Measurements from ENCODE around the gene FST. TPM values are rescaled to one million over a fixed set of nuclear protein-coding genes. Genes with fewer than 3 reads are reported as not detected.
A peak's percentile ranks its signal among the peaks of the same experiment; 100 is the strongest.

The FST gene
- total and polyA plus RNA-seq, 2 of the 13 experiments (the other 11 are each of a cell fraction or from before 2014, with no cell fraction given) = 38.6 to 136 TPM

DNA sequence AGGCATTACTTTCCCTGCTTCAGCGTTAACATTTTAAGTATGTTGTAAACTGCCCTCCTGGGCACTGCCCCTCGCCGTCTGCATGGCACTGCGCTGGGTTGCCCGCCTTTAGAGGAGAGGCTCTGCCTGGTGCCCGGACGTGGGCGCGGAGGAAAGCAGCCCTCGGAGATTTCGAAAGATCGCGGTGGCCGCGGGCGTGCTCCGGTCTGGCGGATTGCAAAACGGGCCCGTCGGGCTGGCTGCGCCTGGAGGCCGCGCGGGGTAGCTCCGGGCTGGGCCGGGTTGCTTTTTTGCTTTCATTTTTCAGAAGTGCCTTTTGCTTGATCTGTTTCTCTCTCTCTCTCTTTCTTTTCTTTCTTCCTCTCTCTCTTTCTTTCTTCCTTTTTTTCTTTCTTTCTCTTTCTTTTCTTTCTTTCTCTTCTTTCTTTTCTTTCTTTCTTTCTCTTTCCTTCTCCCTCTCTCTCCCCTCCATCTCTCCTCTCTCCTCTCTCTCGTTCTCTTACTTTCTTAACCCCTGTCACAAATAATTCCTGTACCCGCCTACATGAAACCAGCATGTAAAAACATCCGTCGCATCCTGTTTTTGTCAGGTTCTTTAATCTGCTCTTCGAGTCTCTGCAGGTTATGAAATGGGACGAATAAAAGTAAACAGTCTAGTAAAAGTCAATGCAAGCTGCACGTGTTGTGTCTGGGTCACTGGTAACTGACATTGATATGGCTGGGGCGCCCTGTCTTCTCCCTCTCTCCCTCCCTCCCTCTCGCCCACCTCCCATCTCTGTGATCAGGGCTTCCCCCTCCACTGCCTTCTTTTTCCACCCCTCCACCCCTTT is 1.7 kb downstream of the FST start (continued):
- TF ChIP-seq, protein P1, sequence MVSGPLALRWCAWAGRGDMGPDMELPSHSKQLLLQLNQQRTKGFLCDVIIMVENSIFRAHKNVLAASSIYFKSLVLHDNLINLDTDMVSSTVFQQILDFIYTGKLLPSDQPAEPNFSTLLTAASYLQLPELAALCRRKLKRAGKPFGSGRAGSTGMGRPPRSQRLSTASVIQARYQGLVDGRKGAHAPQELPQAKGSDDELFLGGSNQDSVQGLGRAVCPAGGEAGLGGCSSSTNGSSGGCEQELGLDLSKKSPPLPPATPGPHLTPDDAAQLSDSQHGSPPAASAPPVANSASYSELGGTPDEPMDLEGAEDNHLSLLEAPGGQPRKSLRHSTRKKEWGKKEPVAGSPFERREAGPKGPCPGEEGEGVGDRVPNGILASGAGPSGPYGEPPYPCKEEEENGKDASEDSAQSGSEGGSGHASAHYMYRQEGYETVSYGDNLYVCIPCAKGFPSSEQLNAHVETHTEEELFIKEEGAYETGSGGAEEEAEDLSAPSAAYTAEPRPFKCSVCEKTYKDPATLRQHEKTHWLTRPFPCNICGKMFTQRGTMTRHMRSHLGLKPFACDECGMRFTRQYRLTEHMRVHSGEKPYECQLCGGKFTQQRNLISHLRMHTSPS (CRISPR knock-in tag; IDR thresholded peaks at IDR 0.05; ENCODE audit: low read depth) = peak; percentile 24; the same call in 1 of the 2 replicates
- TF ChIP-seq HNRNPLL (IDR thresholded peaks at IDR 0.05; ENCODE audit: low read depth, low read length, poor library complexity, severe bottlenecking) (peak; percentile 65), GABPB1 (CRISPR knock-in tag; IDR thresholded peaks at IDR 0.05) (peak; percentile 43; the same call in 1 of the 2 replicates), FOXP4 (CRISPR knock-in tag; IDR thresholded peaks at IDR 0.05) (peak; percentile 34; the same call in 1 of the 2 replicates), CEBPB (IDR thresholded peaks at IDR 0.05; ENCODE audit: borderline replicate concordance, low read depth, low read length) (peak; percentile 90), SPEN (CRISPR knock-in tag; IDR thresholded peaks at IDR 0.05; ENCODE audit: low read depth) (0 out of 2 replicates have a peak, but pooled peaks have one; percentile 36), AGO2 (optimal IDR thresholded peaks at IDR 0.05; ENCODE audit: low read depth, low read length) (peak; percentile 85), SALL1 (CRISPR knock-in tag; IDR thresholded peaks at IDR 0.05) (peak; percentile 65), HHEX (CRISPR knock-in tag; IDR thresholded peaks at IDR 0.05) (no peak), NFIC (IDR thresholded peaks at IDR 0.05; ENCODE audit: low read length) (no peak), SAFB2 (CRISPR knock-in tag; IDR thresholded peaks at IDR 0.05; ENCODE audit: borderline replicate concordance, low read depth) (no peak), ZNF609 (CRISPR knock-in tag; IDR thresholded peaks at IDR 0.05; ENCODE audit: borderline replicate concordance) (0 out of 2 replicates have a peak, but pooled peaks have one; percentile 22), NFAT5 (CRISPR knock-in tag; IDR thresholded peaks at IDR 0.05) (no peak)

Data from HepG2 (cell line).